ENCODE measurements around the gene KCNJ8.
"Not testable (repeated sequence)": the region's sequence is repeated elsewhere in the genome, so short reads cannot be mapped to it uniquely, and the experiment has no call there.

KCNJ8 gene

GRCh38 chr12:21782723-21783122 is 8.2 kb upstream of the KCNJ8 start:
- not testable (repeated sequence) for DNase-seq

GRCh38 chr12:21780786-21781185 is 6.3 kb upstream of the KCNJ8 start:
- no peak for DNase-seq

- DNase-seq: peak; percentile 60
Observed at GRCh38 chr12:21776175-21776574, 1.7 kb upstream of the KCNJ8 start.

- DNase-seq: no peak
Observed at GRCh38 chr12:21775133-21775820, 771 bp upstream of the KCNJ8 start.

- DNase-seq: peak; percentile 83
Observed at GRCh38 chr12:21773806-21774205, 700 bp downstream of the KCNJ8 start.

- DNase-seq: peak; percentile 74
Observed at GRCh38 chr12:21773263-21773741, 1.2 kb downstream of the KCNJ8 start.

- DNase-seq: no peak
Observed at GRCh38 chr12:21771311-21771710, 3.2 kb downstream of the KCNJ8 start.

GRCh38 chr12:21769307-21769706 is 5.2 kb downstream of the KCNJ8 start:
- DNase-seq: no peak

GRCh38 chr12:21766403-21766802 is 8.1 kb downstream of the KCNJ8 start:
- DNase-seq: no peak

- DNase-seq: no peak
Observed at GRCh38 chr12:21764950-21765349, 9.6 kb downstream of the KCNJ8 start.

GRCh38 chr12:21764065-21764464 is 10.4 kb downstream of the KCNJ8 start:
- no peak for DNase-seq

GRCh38 chr12:21763531-21763930 is 11.0 kb downstream of the KCNJ8 start:
- no peak for DNase-seq

GRCh38 chr12:21759737-21760136 is 14.8 kb downstream of the KCNJ8 start:
- no peak for DNase-seq

- DNase-seq: no peak
Observed at GRCh38 chr12:21757735-21758134, 16.8 kb downstream of the KCNJ8 start.

- DNase-seq: no peak
Observed at GRCh38 chr12:21756699-21757098, 17.8 kb downstream of the KCNJ8 start.

GRCh38 chr12:21751517-21751916 is 23.0 kb downstream of the KCNJ8 start:
- DNase-seq: no peak

- no peak for DNase-seq
Observed at GRCh38 chr12:21745258-21745657, 29.2 kb downstream of the KCNJ8 start.

- no peak for DNase-seq
Observed at GRCh38 chr12:21731144-21731543, 43.4 kb downstream of the KCNJ8 start.

- DNase-seq: no peak
Observed at GRCh38 chr12:21725731-21726130, 48.8 kb downstream of the KCNJ8 start.

- DNase-seq: no peak
Observed at GRCh38 chr12:21718944-21719650, 55.4 kb downstream of the KCNJ8 start.

GRCh38 chr12:21718403-21718802 is 56.1 kb downstream of the KCNJ8 start:
- DNase-seq: no peak

- DNase-seq: no peak
Observed at GRCh38 chr12:21717767-21718166, 56.7 kb downstream of the KCNJ8 start.

- DNase-seq: no peak
Observed at GRCh38 chr12:21715386-21715785, 59.1 kb downstream of the KCNJ8 start.

Data from NCI-H82 (cell line).